Measurements from ENCODE around the gene FOXN3. TPM values are rescaled to one million over a fixed set of nuclear protein-coding genes. Genes with fewer than 3 reads are reported as not detected.

The FOXN3 gene
- total and polyA plus RNA-seq, 2 donors (not counting 3 experiments of a cell fraction or from before 2014, with no cell fraction given), result 16.9 to 41.8 TPM

- Histone ChIP-seq H3K27ac (ENCODE audit: insufficient read depth, low read depth, low read length) (peak overlapping the region; percentile 53), H3K4me1 (ENCODE audit: control insufficient read depth, extremely low read depth, insufficient read depth, low read length) (peaks cover 12% of the 10 kb centered on the region), H3K9me3 (replicated peaks; ENCODE audit: control insufficient read depth, insufficient read depth, low read length) (no peaks in the 10 kb centered on the region), H3K9me1 (replicated peaks; ENCODE audit: control insufficient read depth, extremely low read depth, insufficient read depth, low read length) (no peaks in the 10 kb centered on the region), H3K9ac (replicated peaks; ENCODE audit: extremely low read depth, insufficient read depth, low read length) (no peak overlapping the region), H4K20me1 (replicated peaks; ENCODE audit: control insufficient read depth, extremely low read depth, insufficient read depth, low read length) (no peaks in the 10 kb centered on the region), H3K4me2 (ENCODE audit: insufficient read depth, low read length) (peak overlapping the region; percentile 58), H3K79me2 (ENCODE audit: control insufficient read depth, insufficient read depth, low read length) (no peaks in the 10 kb centered on the region), H3K36me3 (ENCODE audit: control insufficient read depth in 2 of 2, extremely low read depth in 1 of 2, insufficient read depth in 2 of 2, low read length in 2 of 2) (peaks cover 2 to 9% of the 10 kb centered on the region in 2 experiments), H2AFZ (ENCODE audit: low read depth, low read length) (no peak overlapping the region), H3K27me3 (ENCODE audit: control insufficient read depth in 2 of 2, insufficient read depth in 2 of 2, low read length in 2 of 2) (no peaks in the 10 kb centered on the region), H3K4me3 (replicated peaks in 1 of 3; ENCODE audit: insufficient read depth in 1 of 3, low read depth in 1 of 3, low read length in 3 of 3) (no peak overlapping the region)
- FAIRE-seq (no peak), DNase-seq (ENCODE audit: low read depth, low spot score) (peak; percentile 16)
- ChIA-PET POLR2A (no interaction called here), CTCF (interaction anchor here (0.9 to 1.6 kb wide), 3 partner anchors 14 to 137 kb away, joined by 3 to 8 read pairs (median 6); no protein-coding TSS in a partner anchor)
- TF ChIP-seq JUN (IDR thresholded peaks at IDR 0.05; ENCODE audit: borderline replicate concordance, insufficient read depth, insufficient read length, low read depth), result no peak
- no peak for TF ChIP-seq EZH2 (IDR thresholded peaks at IDR 0.05; ENCODE audit: borderline replicate concordance, low read depth, low read length, severe bottlenecking)
- no peak for TF ChIP-seq FOS (IDR thresholded peaks at IDR 0.05; ENCODE audit: borderline replicate concordance, insufficient read depth, low read length)
- TF ChIP-seq CTCF (IDR thresholded peaks at IDR 0.05; ENCODE audit: extremely low read depth in 1 of 2, insufficient read depth in 1 of 2, low read depth in 1 of 2, low read length in 2 of 2), result no peak
- TF ChIP-seq MYC (IDR thresholded peaks at IDR 0.05; ENCODE audit: low read depth, low read length), result no peak
- no peak for TF ChIP-seq MAX (IDR thresholded peaks at IDR 0.05; ENCODE audit: insufficient read depth, insufficient read length)
- no peak for TF ChIP-seq POLR2A (IDR thresholded peaks at IDR 0.05; ENCODE audit: low read depth, low read length)
- no peak for TF ChIP-seq GATA2 (IDR thresholded peaks at IDR 0.05; ENCODE audit: insufficient read depth, insufficient read length, low read depth, low read length)
- TF ChIP-seq POLR2AphosphoS5 (IDR thresholded peaks at IDR 0.05; ENCODE audit: insufficient read depth, low read depth, low read length), result no peak
- no TSS peak for BruUV-seq (replicated peaks)
- dilution Hi-C loops (cut with MboI; ENCODE audit: extremely low pct_ligation_motif_present, low sequenced_read_pairs), result no loop called here
- intact Hi-C loops (cut with micrococcal nuclease), result no loop called here
Observed at GRCh38 chr14:89164168-89165073, 252.6 kb downstream of the FOXN3 start.
